Prostate gland (tissue), 2 donors: Measurements from ENCODE around the gene ANGPTL3. TPM values are rescaled to one million over a fixed set of nuclear protein-coding genes. Genes with fewer than 3 reads are reported as not detected.

ENCODE experiments used
- DNase-seq: peaks from one replicate; pipeline ENCODE4 v3.0.0-alpha.2; 2019; ENCODE audit warnings: low spot score
- H3K27ac ChIP-seq, 2 donors: fragments of 200-600 bp; sonication (generic); 2 replicates each; pipeline ENCODE4 v1.5.1; 2017 to 2019
- H3K27me3 ChIP-seq: fragments of 200-600 bp; sonication (generic); replicated peaks from 2 replicates; pipeline ENCODE4 v1.5.1; 2019; ENCODE audit not compliant: insufficient read depth
- H3K36me3 ChIP-seq, 2 donors: fragments of 200-600 bp; sonication (generic); 1 replicate in 1 of 2; 2 replicates in 1 of 2; pipeline versions ENCODE4 v1.5.1 to v1.8.1; 2017 to 2019
- H3K4me1 ChIP-seq: fragments of 200-600 bp; sonication (generic); replicated peaks from 2 replicates; pipeline ENCODE4 v1.5.1; 2019
- H3K4me3 ChIP-seq, 2 donors: fragments of 200-600 bp; sonication (generic); 2 replicates each; pipeline ENCODE4 v1.5.1; 2017 to 2019
- H3K9me3 ChIP-seq: fragments of 200-600 bp; sonication (generic); 2 replicates; pipeline ENCODE4 v1.5.1; 2017
- CTCF ChIP-seq, 4 experiments: fragments of 200-600 bp in 2 of 4; fragments of 450-650 bp in 2 of 4; sonication (generic) in 2 of 4; IDR thresholded peaks; 1 replicate in 3 of 4; 2 replicates in 1 of 4; pipeline ENCODE4 v1.5.1; 2016 to 2019; ENCODE audit warnings: antibody characterized with exemption in 4 of 4, mild to moderate bottlenecking in 2 of 4, moderate library complexity in 2 of 4
- POLR2A ChIP-seq: fragments of 450-650 bp; IDR thresholded peaks from one replicate; pipeline ENCODE4 v1.6.1; 2016; ENCODE audit warnings: antibody characterized with exemption, mild to moderate bottlenecking
- POLR2AphosphoS5 ChIP-seq: sonication (generic); formaldehyde crosslinking; IDR thresholded peaks from one replicate; pipeline ENCODE4 v1.6.1; 2017; ENCODE audit warnings: antibody characterized with exemption
- WGBS: methylation state at CpG from one replicate; pipeline ENCODE4 v1.1.5; 2018; 5-methylcytosine and 5-hydroxymethylcytosine counted together
- intact Hi-C: fragments of 100-400 bp; cut with DNase I; formaldehyde crosslinking; loops from one replicate; pipeline ENCODE4 v1.14.2; 2022
- total RNA-seq, 2 donors: library from RNA; depleted of rRNA; stranded (reverse); fragments of >200 nt; gene quantifications; one replicate each; pipeline ENCODE4 v1.1.0, GENCODE V29; 2016

The ANGPTL3 gene
- total RNA-seq, 2 donors from 2014 or later, result not detected

GRCh38 chr1:62573675-62574074 lies 23.6 kb upstream of the ANGPTL3 start:
- no peak for DNase-seq
- H3K4me1 ChIP-seq, result no peaks in the 10 kb centered on the region
- H3K27me3 ChIP-seq, result no peaks in the 10 kb centered on the region
- TF ChIP-seq POLR2A, result no peak
- TF ChIP-seq POLR2AphosphoS5, result no peak
- no peak for TF ChIP-seq CTCF (IDR thresholded peaks at IDR 0.05)
- 62% methylated on average over 2 of the region's 2 CpGs for WGBS
- H3K27ac ChIP-seq, result no peak overlapping the region
- intact Hi-C loops, result no loop called here
- no peaks in the 10 kb centered on the region for H3K36me3 ChIP-seq
- H3K4me3 ChIP-seq, result no peak overlapping the region
- no peaks in the 10 kb centered on the region for H3K9me3 ChIP-seq

- intact Hi-C loops, result no loop called here
Observed at GRCh38 chr1:62585469-62586155, 11.7 kb upstream of the ANGPTL3 start.

GRCh38 chr1:62588000-62588399 lies 9.3 kb upstream of the ANGPTL3 start:
- H3K9me3 ChIP-seq, result no peaks in the 10 kb centered on the region

More at GRCh38 chr1:62585469-62586155, 11.7 kb upstream of the ANGPTL3 start:
- Histone ChIP-seq H3K4me1 (no peaks in the 10 kb centered on the region), H3K27me3 (no peaks in the 10 kb centered on the region), H3K9me3 (no peaks in the 10 kb centered on the region), H3K36me3 (no peaks in the 10 kb centered on the region), H3K4me3 (no peak overlapping the region), H3K27ac (no peak overlapping the region)
- TF ChIP-seq POLR2A (no peak), CTCF (IDR thresholded peaks at IDR 0.05) (no peak)
- WGBS, result 38% methylated on average over 1 of the region's 1 CpG
- no peak for DNase-seq

GRCh38 chr1:62589321-62589720 lies 8.0 kb upstream of the ANGPTL3 start:
- 92% methylated on average over 3 of the region's 3 CpGs for WGBS
- H3K9me3 ChIP-seq, result no peaks in the 10 kb centered on the region
- H3K27me3 ChIP-seq, result no peaks in the 10 kb centered on the region
- TF ChIP-seq POLR2A (no peak), CTCF (IDR thresholded peaks at IDR 0.05) (no peak), POLR2AphosphoS5 (no peak)
- no peaks in the 10 kb centered on the region for H3K36me3 ChIP-seq
- H3K27ac ChIP-seq, result no peak overlapping the region
- DNase-seq, result no peak
- intact Hi-C loops, result no loop called here
- no peaks in the 10 kb centered on the region for H3K4me1 ChIP-seq
- no peak overlapping the region for H3K4me3 ChIP-seq

More at GRCh38 chr1:62588000-62588399, 9.3 kb upstream of the ANGPTL3 start:
- H3K4me3 ChIP-seq, result no peak overlapping the region
- no peaks in the 10 kb centered on the region for H3K4me1 ChIP-seq
- no peaks in the 10 kb centered on the region for H3K27me3 ChIP-seq
- TF ChIP-seq POLR2A (no peak), CTCF (IDR thresholded peaks at IDR 0.05) (no peak), POLR2AphosphoS5 (no peak)
- H3K27ac ChIP-seq, result no peak overlapping the region
- no peaks in the 10 kb centered on the region for H3K36me3 ChIP-seq
- intact Hi-C loops, result no loop called here
- no peak for DNase-seq

- Histone ChIP-seq H3K27me3 (no peaks in the 10 kb centered on the region), H3K4me3 (no peak overlapping the region), H3K9me3 (no peaks in the 10 kb centered on the region), H3K4me1 (no peaks in the 10 kb centered on the region), H3K27ac (no peak overlapping the region), H3K36me3 (no peaks in the 10 kb centered on the region)
- intact Hi-C loops, result no loop called here
- no peak for DNase-seq
- no peak for TF ChIP-seq CTCF (IDR thresholded peaks at IDR 0.05)
- no peak for TF ChIP-seq POLR2AphosphoS5
- TF ChIP-seq POLR2A, result no peak
- 77% methylated on average over 4 of the region's 4 CpGs for WGBS
Observed at GRCh38 chr1:62590255-62590969, 6.9 kb upstream of the ANGPTL3 start.
